Endodermal cell (in vitro differentiated cells): ENCODE measurements around the gene CDC20B. TPM values are rescaled to one million over a fixed set of nuclear protein-coding genes. Genes with fewer than 3 reads are reported as not detected.

Source experiments
- DNase-seq: peaks from one replicate; pipeline ENCODE4 v3.0.0-alpha.2; 2017
- H3K27ac ChIP-seq: 2 replicates; pipeline ENCODE4 v1.5.1; 2013; ENCODE audit warnings: mild to moderate bottlenecking, low read depth, low read length, moderate library complexity
- H3K27me3 ChIP-seq: 2 replicates; pipeline ENCODE4 v1.6.1; 2013; ENCODE audit warnings: mild to moderate bottlenecking, low read length, moderate library complexity; ENCODE audit not compliant: insufficient read depth, control insufficient read depth, poor library complexity, severe bottlenecking
- H3K36me3 ChIP-seq: 2 replicates; pipeline ENCODE4 v1.7.0; 2013; ENCODE audit warnings: mild to moderate bottlenecking, low read length, moderate library complexity; ENCODE audit not compliant: control insufficient read depth, insufficient read depth
- H3K4me1 ChIP-seq: one replicate; pipeline ENCODE4 v1.7.0; 2013; ENCODE audit warnings: low read length; ENCODE audit not compliant: control insufficient read depth, insufficient read depth
- H3K4me3 ChIP-seq: 2 replicates; pipeline ENCODE4 v1.5.1; 2013; ENCODE audit warnings: mild to moderate bottlenecking, low read length, moderate library complexity
- H3K9ac ChIP-seq: 2 replicates; pipeline ENCODE4 v1.6.1; 2013; ENCODE audit warnings: mild to moderate bottlenecking, low read length, moderate library complexity; ENCODE audit not compliant: poor library complexity, severe bottlenecking; ENCODE audit errors: extremely low read depth
- H3K9me3 ChIP-seq: 2 replicates; pipeline ENCODE4 v1.6.1; 2013; ENCODE audit warnings: mild to moderate bottlenecking, low read length, moderate library complexity; ENCODE audit not compliant: control insufficient read depth
- H3K27ac Mint-ChIP-seq: 2 replicates; pipeline ENCODE4 v1.8.0; 2020; ENCODE audit warnings: mixed read lengths
- H3K27me3 Mint-ChIP-seq: 2 replicates; pipeline ENCODE4 v1.8.0; 2021; ENCODE audit warnings: mild to moderate bottlenecking, mixed read lengths; ENCODE audit not compliant: insufficient read depth
- H3K36me3 Mint-ChIP-seq: 2 replicates; pipeline ENCODE4 v1.8.0; 2020; ENCODE audit warnings: low read depth, mixed read lengths
- H3K4me1 Mint-ChIP-seq: 2 replicates; pipeline ENCODE4 v1.8.0; 2020; ENCODE audit warnings: mixed read lengths
- H3K4me3 Mint-ChIP-seq: 2 replicates; pipeline ENCODE4 v1.8.0; 2020; ENCODE audit warnings: mild to moderate bottlenecking, moderate library complexity, mixed read lengths
- H3K9me3 Mint-ChIP-seq: 2 replicates; pipeline ENCODE4 v1.8.0; 2020; ENCODE audit warnings: mild to moderate bottlenecking, mixed read lengths
- CTCF ChIP-seq: fragments of 200-600 bp; sonication (generic); conservative IDR thresholded peaks from 2 replicates; pipeline ENCODE4 v1.5.0; 2021; ENCODE audit warnings: antibody characterized with exemption, mild to moderate bottlenecking
- WGBS, 2 experiments: methylation state at CpG; one replicate each; pipeline versions ENCODE4 v1.1.5 to v1.1.7; 2013; ENCODE audit warnings: missing lambda C conversion rate in 2 of 2, mixed read lengths in 1 of 2; ENCODE audit not compliant: insufficient coverage in 1 of 2, insufficient read length in 1 of 2; 5-methylcytosine and 5-hydroxymethylcytosine counted together
- total RNA-seq, 2 donors: library from RNA; stranded (reverse); fragmentation: NEBNext Ultra II Directional in 1 of 2; extraction: Animal tissue kit (Norgen Biotek cat#: 25700) in 1 of 2; gene quantifications; 2 replicates in 1 of 2; 3 replicates in 1 of 2; pipeline ENCODE4 v1.2.1, GENCODE V29; 2021

Gene CDC20B
- total RNA-seq, 2 donors from 2014 or later, result 0.13 to 0.20 TPM

- Mint-ChIP-seq H3K36me3 (no peaks in the 10 kb centered on the region), H3K4me3 (no peak overlapping the region), H3K4me1 (no peaks in the 10 kb centered on the region), H3K9me3 (no peaks in the 10 kb centered on the region), H3K27me3 (peaks cover 49% of the 10 kb centered on the region), H3K27ac (no peak overlapping the region)
- Histone ChIP-seq H3K9me3 (no peaks in the 10 kb centered on the region), H3K27me3 (peaks cover 62% of the 10 kb centered on the region), H3K36me3 (no peaks in the 10 kb centered on the region), H3K4me1 (no peaks in the 10 kb centered on the region), H3K27ac (no peak overlapping the region), H3K9ac (no peak overlapping the region), H3K4me3 (no peak overlapping the region)
- 85 to 91% methylated on average over 2 of the region's 2 CpGs for WGBS, 2 experiments
- no peak for DNase-seq
- no peak for TF ChIP-seq CTCF
Observed at GRCh38 chr5:55205001-55205400, 32.0 kb upstream of the CDC20B start.

- H3K27me3 Mint-ChIP-seq, result peaks cover 36% of the 10 kb centered on the region
- peaks cover 56% of the 10 kb centered on the region for H3K27me3 ChIP-seq
- WGBS, 2 experiments, result 92% methylated on average over 2 of the region's 2 CpGs; no CpG with 5 or more reads in 1 of the 2 experiments
Observed at GRCh38 chr5:55191165-55191564, 18.2 kb upstream of the CDC20B start.

GRCh38 chr5:55188656-55189540 is 15.9 kb upstream of the CDC20B start:
- Histone ChIP-seq H3K4me3 (no peak overlapping the region), H3K4me1 (no peaks in the 10 kb centered on the region), H3K9ac (no peak overlapping the region), H3K36me3 (no peaks in the 10 kb centered on the region), H3K9me3 (no peaks in the 10 kb centered on the region), H3K27me3 (peaks cover 53% of the 10 kb centered on the region), H3K27ac (no peak overlapping the region)
- DNase-seq, result no peak
- no peaks in the 10 kb centered on the region for H3K36me3 Mint-ChIP-seq
- no peaks in the 10 kb centered on the region for H3K9me3 Mint-ChIP-seq
- TF ChIP-seq CTCF, result no peak
- peaks cover 7% of the 10 kb centered on the region for H3K4me1 Mint-ChIP-seq
- H3K27ac Mint-ChIP-seq, result no peak overlapping the region
- H3K27me3 Mint-ChIP-seq, result peaks cover 54% of the 10 kb centered on the region
- 84 to 90% methylated on average over 4 to 6 of the region's 6 CpGs for WGBS, 2 experiments
- H3K4me3 Mint-ChIP-seq, result no peak overlapping the region

More at GRCh38 chr5:55191165-55191564, 18.2 kb upstream of the CDC20B start:
- no peak overlapping the region for H3K27ac Mint-ChIP-seq
- no peaks in the 10 kb centered on the region for H3K36me3 ChIP-seq
- no peaks in the 10 kb centered on the region for H3K9me3 Mint-ChIP-seq
- no peaks in the 10 kb centered on the region for H3K9me3 ChIP-seq
- H3K9ac ChIP-seq, result no peak overlapping the region
- no peak for DNase-seq
- H3K4me1 ChIP-seq, result no peaks in the 10 kb centered on the region
- peaks cover 7% of the 10 kb centered on the region for H3K4me1 Mint-ChIP-seq
- TF ChIP-seq CTCF, result no peak
- H3K27ac ChIP-seq, result no peak overlapping the region
- no peak overlapping the region for H3K4me3 ChIP-seq
- no peak overlapping the region for H3K4me3 Mint-ChIP-seq
- H3K36me3 Mint-ChIP-seq, result no peaks in the 10 kb centered on the region
